IMR-90 (cell line): ENCODE measurements around the gene SNRPD1. TPM values are rescaled to one million over a fixed set of nuclear protein-coding genes. Genes with fewer than 3 reads are reported as not detected.

Experiments
- ATAC-seq: fragments of 200-7000 bp; cut with Tn5 transposase; 2 replicates; pipeline ENCODE4 v1.9.1; 2020; ENCODE audit warnings: low read depth, mild to moderate bottlenecking, moderate library complexity
- BruUV-seq: library from RNA; stranded (reverse); fragments of 400-500 nt; replicated peaks from 2 replicates; lab custom pipeline; 2021; lab: Mats Ljungman, UMichigan
- CTCF ChIA-PET: fragments of 300-600 bp; formaldehyde crosslinking; extraction: SDS; loops from one replicate; lab custom pipeline; 2021; ENCODE audit warnings: antibody characterized with exemption; lab: Yijun Ruan, JAX
- POLR2A ChIA-PET: fragments of 300-600 bp; sonication (Branson Sonifier 250); formaldehyde crosslinking; loops from one replicate; lab custom pipeline; 2022; ENCODE audit warnings: antibody characterized with exemption; ENCODE audit not compliant: unreplicated experiment; lab: Charles Lee
- DNase-seq: peaks from one replicate; pipeline ENCODE4 v3.0.0; 2013
- H2AFZ ChIP-seq: replicated peaks from 2 replicates; pipeline ENCODE3; 2013; ENCODE audit warnings: low read length, mild to moderate bottlenecking; ENCODE audit not compliant: poor library complexity
- H2AK5ac ChIP-seq: 2 replicates; pipeline ENCODE4 v1.6.1; 2013; ENCODE audit warnings: low read depth, low read length, inconsistent platforms
- H2AK9ac ChIP-seq: replicated peaks from 2 replicates; pipeline ENCODE3; 2013; ENCODE audit warnings: mild to moderate bottlenecking, low read depth, low read length, moderate library complexity; ENCODE audit not compliant: poor library complexity
- H2BK120ac ChIP-seq: 2 replicates; pipeline ENCODE4 v1.6.1; 2013; ENCODE audit warnings: low read depth, low read length, inconsistent platforms
- H2BK15ac ChIP-seq: 3 replicates; pipeline ENCODE4 v1.6.1; 2013; ENCODE audit warnings: low read depth, low read length, inconsistent platforms
- H2BK20ac ChIP-seq: 2 replicates; pipeline ENCODE4 v1.6.1; 2013; ENCODE audit warnings: low read depth, mild to moderate bottlenecking, inconsistent platforms, low read length, moderate library complexity
- H2BK5ac ChIP-seq: 2 replicates; pipeline ENCODE4 v1.6.1; 2013; ENCODE audit warnings: mild to moderate bottlenecking, low read depth, low read length, inconsistent platforms; ENCODE audit not compliant: poor library complexity, severe bottlenecking
- H3K14ac ChIP-seq: replicated peaks from 2 replicates; pipeline ENCODE4 v1.6.1; 2013; ENCODE audit warnings: low read depth, low read length, inconsistent platforms
- H3K18ac ChIP-seq: 2 replicates; pipeline ENCODE4 v1.6.1; 2013; ENCODE audit warnings: low read depth, low read length, control low read depth
- H3K23ac ChIP-seq: 2 replicates; pipeline ENCODE4 v1.6.1; 2013; ENCODE audit warnings: low read depth, low read length, inconsistent platforms
- H3K27ac ChIP-seq: 2 replicates; pipeline ENCODE4 v1.5.1; 2013; ENCODE audit warnings: mild to moderate bottlenecking, control low read depth, low read length; ENCODE audit not compliant: insufficient read depth
- H3K27me3 ChIP-seq: 2 replicates; pipeline ENCODE4 v1.6.1; 2013; ENCODE audit warnings: low read length; ENCODE audit not compliant: control insufficient read depth, insufficient read depth
- H3K36me3 ChIP-seq: 2 replicates; pipeline ENCODE4 v1.6.1; 2013; ENCODE audit warnings: low read length, mixed read lengths; ENCODE audit not compliant: control insufficient read depth, insufficient read depth
- H3K4ac ChIP-seq: 2 replicates; pipeline ENCODE4 v1.6.1; 2013; ENCODE audit warnings: low read depth, low read length, inconsistent platforms
- H3K4me1 ChIP-seq: 2 replicates; pipeline ENCODE4 v1.6.1; 2013; ENCODE audit warnings: low read length, mixed read lengths; ENCODE audit not compliant: control insufficient read depth, insufficient read depth
- H3K4me2 ChIP-seq: 2 replicates; pipeline ENCODE4 v1.6.1; 2013; ENCODE audit warnings: low read depth, mild to moderate bottlenecking, control low read depth, low read length, moderate library complexity
- H3K4me3 ChIP-seq: 2 replicates; pipeline ENCODE4 v1.5.1; 2013; ENCODE audit warnings: low read depth, mild to moderate bottlenecking, control low read depth, low read length, moderate library complexity; ENCODE audit not compliant: insufficient read depth
- H3K56ac ChIP-seq: 2 replicates; pipeline ENCODE4 v1.6.1; 2013; ENCODE audit warnings: low read length, inconsistent platforms; ENCODE audit not compliant: insufficient read depth; ENCODE audit errors: extremely low read depth
- H3K79me1 ChIP-seq, 2 experiments: 2 replicates each; pipeline ENCODE4 v1.6.1; 2013; ENCODE audit warnings: low read length in 2 of 2, inconsistent platforms in 1 of 2, low read depth in 1 of 2
- H3K9ac ChIP-seq: 2 replicates; pipeline ENCODE4 v1.6.1; 2013; ENCODE audit warnings: low read depth, low read length, control low read depth
- H3K9me1 ChIP-seq: 2 replicates; pipeline ENCODE4 v1.6.1; 2013; ENCODE audit warnings: low read length, inconsistent platforms; ENCODE audit not compliant: insufficient read depth
- H3K9me3 ChIP-seq: 2 replicates; pipeline ENCODE4 v1.6.1; 2013; ENCODE audit warnings: low read length; ENCODE audit not compliant: control insufficient read depth, insufficient read depth
- H4K20me1 ChIP-seq: 2 replicates; pipeline ENCODE4 v1.6.1; 2013; ENCODE audit warnings: low read length, inconsistent platforms; ENCODE audit not compliant: insufficient read depth
- H4K5ac ChIP-seq: 2 replicates; pipeline ENCODE4 v1.6.1; 2013; ENCODE audit warnings: mild to moderate bottlenecking, low read depth, low read length, control low read depth
- H4K8ac ChIP-seq, 2 experiments: 2 replicates each; pipeline ENCODE4 v1.6.1; 2013; ENCODE audit warnings: low read depth in 2 of 2, low read length in 2 of 2, control low read depth in 1 of 2, inconsistent platforms in 1 of 2
- H4K91ac ChIP-seq: 2 replicates; pipeline ENCODE4 v1.6.1; 2013; ENCODE audit warnings: low read depth, low read length, inconsistent platforms; ENCODE audit not compliant: insufficient read depth
- MAFK ChIP-seq: IDR thresholded peaks from 2 replicates; pipeline ENCODE4 v1.6.1; 2012; ENCODE audit warnings: low read depth, low read length, improper control_type of control experiment
- MAZ ChIP-seq: IDR thresholded peaks from 2 replicates; pipeline ENCODE4 v1.6.1; 2012; ENCODE audit warnings: low read depth, mild to moderate bottlenecking, low read length, improper control_type of control experiment, moderate library complexity, borderline replicate concordance
- MXI1 ChIP-seq: IDR thresholded peaks from 2 replicates; pipeline ENCODE4 v1.6.1; 2012; ENCODE audit warnings: low read depth, mild to moderate bottlenecking, low read length, moderate library complexity, borderline replicate concordance
- NFE2L2 ChIP-seq: fragments of 150-350 bp; IDR thresholded peaks from 2 replicates; pipeline ENCODE4 v1.6.1; 2016; ENCODE audit warnings: low read depth, mild to moderate bottlenecking, low read length
- POLR2A ChIP-seq: IDR thresholded peaks from 2 replicates; pipeline ENCODE4 v1.6.1; 2012; ENCODE audit warnings: mild to moderate bottlenecking, low read depth, low read length
- RFX5 ChIP-seq: IDR thresholded peaks from 2 replicates; pipeline ENCODE4 v1.8.0; 2012; ENCODE audit warnings: low read depth, mild to moderate bottlenecking, low read length, moderate library complexity
- WGBS, 2 experiments: methylation state at CpG; one replicate each; pipeline versions ENCODE4 v1.1.5 to v1.1.7; 2013; ENCODE audit warnings: missing lambda C conversion rate in 2 of 2; ENCODE audit not compliant: insufficient read length in 1 of 2; ENCODE audit errors: extremely low coverage in 2 of 2; 5-methylcytosine and 5-hydroxymethylcytosine counted together
- dilution Hi-C: fragments of 300-500 bp; cut with HindIII; formaldehyde crosslinking; loops from one replicate; pipeline ENCODE4 v1.14.3; 2018; ENCODE audit warnings: low sequenced_read_pairs; ENCODE audit not compliant: unreplicated experiment
- in situ Hi-C: fragments of 300-500 bp; cut with MboI; formaldehyde crosslinking; loops from 3 replicates; pipeline ENCODE4 v1.14.3; 2019; ENCODE audit warnings: low sequenced_read_pairs, inconsistent platforms, mixed read lengths
- intact Hi-C: fragments of 100-400 bp; cut with micrococcal nuclease; formaldehyde crosslinking; loops from 2 replicates; pipeline ENCODE4 v1.10.0; 2022
- polyA plus RNA-seq, 3 experiments: library from polyadenylated mRNA; depleted of rRNA; stranded (reverse); fragments of >200 nt; gene quantifications; 2 replicates each; pipeline ENCODE4 v1.2.3, GENCODE V29; 2012; ENCODE audit warnings: low replicate concordance in 1 of 3
- total RNA-seq: library from RNA; depleted of rRNA; stranded (reverse); fragments of >200 nt; gene quantifications from 2 replicates; pipeline ENCODE4 v1.2.3, GENCODE V29; 2012

The SNRPD1 gene
- total and polyA plus RNA-seq, 2 of the 4 experiments (the other 2 are of a cell fraction): 6.8 to 19.8 TPM

- Histone ChIP-seq H3K4ac (no peak overlapping the region), H2BK15ac (no peak overlapping the region), H3K4me3 (no peak overlapping the region), H3K27me3 (no peaks in the 10 kb centered on the region), H3K9me3 (no peaks in the 10 kb centered on the region), H3K79me1 (no peaks in the 10 kb centered on the region), H2BK120ac (no peak overlapping the region), H2AK5ac (no peak overlapping the region), H3K9me1 (no peaks in the 10 kb centered on the region), H3K4me2 (no peak overlapping the region), H4K91ac (no peak overlapping the region), H3K27ac (no peak overlapping the region), H2AK9ac (no peak overlapping the region), H2BK5ac (no peak overlapping the region), H4K20me1 (no peaks in the 10 kb centered on the region), H4K8ac (no peak overlapping the region), H2AFZ (no peak overlapping the region), H3K36me3 (peaks cover 6% of the 10 kb centered on the region), H3K56ac (no peak overlapping the region), H3K23ac (no peak overlapping the region), H3K4me1 (0 out of 2 replicates have a peak, but pooled peaks cover 2% of the 10 kb centered on the region), H3K9ac (no peak overlapping the region), H4K5ac (no peak overlapping the region), H3K14ac (no peak overlapping the region), H3K18ac (no peak overlapping the region), H2BK20ac (no peak overlapping the region)
- no peak for TF ChIP-seq RFX5
- TF ChIP-seq MAFK: no peak
- no peak for TF ChIP-seq MAZ
- no peak for TF ChIP-seq MXI1
- TF ChIP-seq POLR2A: no peak
- no peak for TF ChIP-seq NFE2L2
- BruUV-seq: no TSS peak
- CTCF ChIA-PET: no interaction called here
- ATAC-seq (no peak), DNase-seq (no peak)
- WGBS, 2 experiments: no CpG with 5 or more reads among the region's 4 CpGs
- intact Hi-C loops: no loop called here
- POLR2A ChIA-PET: no interaction called here
- in situ Hi-C loops: no loop called here
- dilution Hi-C loops: no loop called here
Measured at GRCh38 chr18:21575656-21576055, 36.5 kb upstream of the SNRPD1 start.
